Loucy (cell line): ENCODE results near the gene RPH3AL.

Experiments
- H2AFZ ChIP-seq: fragments of 200-600 bp; sonication (generic); 2 replicates; pipeline ENCODE4 v1.6.0; 2016; ENCODE audit warnings: antibody characterized with exemption, mild to moderate bottlenecking, low read length, moderate library complexity
- H3F3A ChIP-seq: fragments of 200-600 bp; 2 replicates; pipeline ENCODE4 v1.6.0; 2016; ENCODE audit warnings: antibody characterized with exemption, low read depth, mild to moderate bottlenecking
- H3K27me3 ChIP-seq: fragments of 200-600 bp; sonication (generic); 2 replicates; pipeline ENCODE4 v1.6.1; 2014; ENCODE audit warnings: low read length, mild to moderate bottlenecking; ENCODE audit not compliant: insufficient read depth, poor library complexity, severe bottlenecking
- H3K36me3 ChIP-seq: fragments of 200-600 bp; sonication (generic); 2 replicates; pipeline ENCODE4 v1.6.1; 2016; ENCODE audit warnings: low read length; ENCODE audit not compliant: insufficient read depth
- H3K4me1 ChIP-seq: fragments of 200-600 bp; sonication (generic); 2 replicates; pipeline ENCODE4 v1.5.1; 2014; ENCODE audit warnings: low read length, mild to moderate bottlenecking; ENCODE audit not compliant: insufficient read depth, poor library complexity, severe bottlenecking
- H3K4me2 ChIP-seq: fragments of 200-600 bp; sonication (generic); 2 replicates; pipeline ENCODE4 v1.6.0; 2014; ENCODE audit warnings: antibody characterized with exemption, low read length, low read depth, mild to moderate bottlenecking; ENCODE audit not compliant: poor library complexity, severe bottlenecking
- H3K4me3 ChIP-seq: fragments of 200-600 bp; sonication (generic); 2 replicates; pipeline ENCODE4 v1.5.1; 2014; ENCODE audit warnings: low read length, mild to moderate bottlenecking, mixed read lengths; ENCODE audit not compliant: poor library complexity, severe bottlenecking
- H3K79me2 ChIP-seq: fragments of 200-600 bp; sonication (generic); 2 replicates; pipeline ENCODE4 v1.6.1; 2014; ENCODE audit warnings: low read length; ENCODE audit not compliant: insufficient read depth
- H3K9ac ChIP-seq: fragments of 200-600 bp; sonication (generic); 2 replicates; pipeline ENCODE4 v1.6.0; 2014; ENCODE audit warnings: mild to moderate bottlenecking, low read depth, low read length, moderate library complexity; ENCODE audit not compliant: poor library complexity, severe bottlenecking
- H3K9me2 ChIP-seq: fragments of 200-600 bp; sonication (generic); replicated peaks from 2 replicates; pipeline ENCODE4 v1.6.1; 2016; ENCODE audit warnings: low read depth, low read length, mixed read lengths
- H3K9me3 ChIP-seq: fragments of 200-600 bp; sonication (generic); 2 replicates; pipeline ENCODE4 v1.6.1; 2014; ENCODE audit warnings: mild to moderate bottlenecking, antibody characterized with exemption, low read length, low read depth; ENCODE audit not compliant: insufficient read depth
- H4K20me1 ChIP-seq: fragments of 200-600 bp; sonication (generic); 2 replicates; pipeline ENCODE4 v1.6.0; 2014; ENCODE audit warnings: antibody characterized with exemption, low read length, mild to moderate bottlenecking; ENCODE audit not compliant: insufficient read depth, poor library complexity, severe bottlenecking
- CTCF ChIP-seq: fragments of 200-600 bp; sonication (generic); conservative IDR thresholded peaks from 2 replicates; pipeline ENCODE4 v1.5.1; 2014; ENCODE audit warnings: mild to moderate bottlenecking, antibody characterized with exemption, low read length
- EZH2phosphoT487 ChIP-seq: fragments of 200-600 bp; IDR thresholded peaks from 2 replicates; pipeline ENCODE4 v1.6.1; 2018; ENCODE audit warnings: antibody characterized with exemption, mild to moderate bottlenecking, moderate library complexity, borderline replicate concordance

The RPH3AL gene

DNA sequence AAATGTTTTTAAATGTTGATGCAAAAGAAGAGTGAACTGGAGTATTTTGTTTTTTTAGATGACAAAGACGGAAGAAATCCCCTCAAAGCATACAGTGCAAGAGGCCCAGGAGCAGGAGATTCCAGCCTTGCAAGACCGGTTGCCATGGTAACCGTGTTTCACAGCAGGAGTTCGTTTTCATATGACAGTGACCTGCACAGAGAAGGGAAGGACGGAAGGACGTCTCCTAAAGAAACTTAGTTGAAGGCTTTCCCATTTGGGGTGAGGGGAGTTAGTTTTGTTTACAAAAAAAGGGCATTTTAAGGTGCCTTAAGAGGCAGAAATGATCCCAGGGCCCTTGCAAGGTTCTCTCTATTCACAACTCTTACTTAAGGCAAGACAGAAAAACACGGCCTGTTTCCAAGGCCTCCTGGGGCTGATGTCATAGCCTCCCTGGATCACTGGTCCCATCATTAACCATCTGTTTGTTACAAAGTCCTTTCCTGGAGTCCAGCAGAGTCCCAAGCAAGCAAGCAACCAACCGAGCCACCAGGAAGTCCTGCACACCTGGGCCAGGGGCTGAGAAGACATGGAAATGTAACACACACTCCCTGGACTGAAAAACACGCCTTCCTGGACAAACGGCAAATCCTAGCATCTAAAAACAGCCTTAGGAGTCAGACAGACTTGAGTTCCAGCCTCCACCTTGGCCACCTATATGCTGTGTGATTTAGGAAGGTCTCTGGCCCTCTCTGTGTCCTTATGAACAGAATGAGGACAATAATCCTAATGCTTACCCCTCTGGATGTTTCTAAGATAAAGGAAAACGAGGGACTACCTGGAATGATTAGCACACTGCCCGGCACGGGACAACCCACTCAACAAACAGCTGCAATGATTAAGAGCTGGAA, 30.3 kb upstream of the RPH3AL start:
- Histone ChIP-seq H3K9ac (no peak overlapping the region), H3K36me3 (no peaks in the 10 kb centered on the region), H4K20me1 (no peaks in the 10 kb centered on the region), H2AFZ (no peak overlapping the region), H3K4me1 (peaks cover 10% of the 10 kb centered on the region), H3K79me2 (no peaks in the 10 kb centered on the region), H3K9me2 (no peaks in the 10 kb centered on the region), H3K4me2 (no peak overlapping the region), H3K4me3 (no peak overlapping the region), H3F3A (no peaks in the 10 kb centered on the region), H3K9me3 (no peaks in the 10 kb centered on the region), H3K27me3 (no peaks in the 10 kb centered on the region)
- no peak for TF ChIP-seq CTCF
- no peak for TF ChIP-seq EZH2phosphoT487

DNA sequence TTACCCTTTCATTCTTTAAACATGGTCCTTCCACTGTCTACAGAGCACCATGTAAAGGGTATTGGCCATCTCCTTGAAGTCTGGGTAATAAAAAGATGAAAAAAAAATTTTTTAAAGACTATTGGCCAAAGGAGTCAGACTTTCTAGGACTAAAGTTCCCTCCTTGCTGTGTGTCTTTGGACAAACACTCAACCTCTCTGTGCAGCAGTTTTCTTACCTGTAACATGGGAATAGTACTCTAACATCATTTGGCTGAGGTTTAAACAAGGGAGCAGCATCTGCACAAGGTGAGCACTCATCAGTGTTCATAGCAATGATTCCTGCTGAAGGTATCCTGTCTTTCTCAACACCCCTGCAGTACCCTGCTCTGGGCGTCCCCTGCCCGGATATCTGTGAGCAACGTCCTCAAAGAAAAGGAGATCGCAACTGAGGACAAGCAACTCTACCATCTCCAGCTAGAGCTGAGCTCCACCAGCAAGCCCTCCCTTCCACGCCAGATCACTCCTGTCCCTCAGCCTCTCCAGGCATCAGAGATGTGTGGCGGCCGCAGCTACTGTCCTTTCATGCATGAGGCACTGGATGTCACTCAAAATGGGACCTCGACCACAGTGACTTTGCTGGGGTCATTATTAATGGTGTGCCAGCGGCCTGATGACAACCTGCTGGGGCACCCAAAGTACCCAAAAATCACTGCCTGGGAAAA, 29.5 kb upstream of the RPH3AL start:
- H3K27me3 ChIP-seq, result no peaks in the 10 kb centered on the region
- H4K20me1 ChIP-seq, result no peaks in the 10 kb centered on the region
- no peaks in the 10 kb centered on the region for H3K36me3 ChIP-seq
- no peak overlapping the region for H3K9ac ChIP-seq
- TF ChIP-seq CTCF (no peak), EZH2phosphoT487 (no peak)
- H3K4me2 ChIP-seq, result no peak overlapping the region
- no peaks in the 10 kb centered on the region for H3F3A ChIP-seq
- no peak overlapping the region for H3K4me3 ChIP-seq
- H2AFZ ChIP-seq, result no peak overlapping the region
- H3K9me3 ChIP-seq, result no peaks in the 10 kb centered on the region
- H3K79me2 ChIP-seq, result no peaks in the 10 kb centered on the region
- peaks cover 16% of the 10 kb centered on the region for H3K4me1 ChIP-seq
- H3K9me2 ChIP-seq, result no peaks in the 10 kb centered on the region

GRCh38 chr17:381516-381915, 28.9 kb upstream of the RPH3AL start:
- Histone ChIP-seq H3K9me2 (no peaks in the 10 kb centered on the region), H3K79me2 (no peaks in the 10 kb centered on the region), H3K4me2 (no peak overlapping the region), H3K4me3 (no peak overlapping the region), H3F3A (no peaks in the 10 kb centered on the region), H3K27me3 (no peaks in the 10 kb centered on the region), H3K9me3 (no peaks in the 10 kb centered on the region), H3K4me1 (peaks cover 17% of the 10 kb centered on the region), H2AFZ (no peak overlapping the region), H3K9ac (no peak overlapping the region), H4K20me1 (no peaks in the 10 kb centered on the region), H3K36me3 (no peaks in the 10 kb centered on the region)
- TF ChIP-seq CTCF (no peak), EZH2phosphoT487 (no peak)
